ENCODE measurements around the gene HMCN2. TPM values are rescaled to one million over a fixed set of nuclear protein-coding genes. Genes with fewer than 3 reads are reported as not detected.

The HMCN2 gene
- total and polyA plus RNA-seq, 2 donors, result 0.90 to 2.2 TPM

DNA sequence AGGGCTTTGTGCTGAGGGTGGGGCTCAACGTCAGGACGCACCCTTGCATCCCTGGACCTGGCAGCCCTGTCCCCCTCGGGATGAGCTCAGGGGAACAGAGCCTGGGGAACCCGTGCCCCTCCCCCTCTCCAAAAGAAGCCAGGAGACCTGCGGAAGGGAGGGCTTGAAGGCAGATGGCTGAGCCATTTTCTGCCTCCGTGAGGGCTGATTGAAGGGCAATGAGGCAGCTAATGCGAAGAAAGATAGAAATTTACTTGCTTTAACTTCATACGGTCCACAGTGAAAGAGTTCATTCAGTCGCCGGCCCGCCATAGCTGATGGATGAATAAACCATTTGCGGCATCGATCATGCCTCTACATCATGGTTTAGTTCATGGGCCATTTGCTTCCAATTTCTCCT lies 208.0 kb downstream of the HMCN2 start:
- Histone ChIP-seq H3K9me3 (ENCODE audit: control insufficient read depth in 2 of 2, insufficient read depth in 1 of 2, low read length in 1 of 2) (no peaks in the 10 kb centered on the region), H3K27me3 (ENCODE audit: control insufficient read depth in 2 of 2, insufficient read depth in 1 of 2, low read length in 1 of 2) (peaks cover 12 to 81% of the 10 kb centered on the region in 2 donors), H3K4me1 (ENCODE audit: control insufficient read depth in 2 of 2, insufficient read depth in 2 of 2, low read length in 2 of 2) (no peaks in the 10 kb centered on the region), H3K4me3 (ENCODE audit: low read length in 2 of 2) (no peak overlapping the region), H3K27ac (ENCODE audit: low read depth in 1 of 2, low read length in 1 of 2) (no peak overlapping the region), H3K36me3 (ENCODE audit: control insufficient read depth in 2 of 2, insufficient read depth in 2 of 2, low read length in 1 of 2) (no peaks in the 10 kb centered on the region)
- no peak for DNase-seq (ENCODE audit: low read depth in 6 of 9, low spot score in 9 of 9)
- 49% methylated on average over 13 of the region's 13 CpGs for WGBS

DNA sequence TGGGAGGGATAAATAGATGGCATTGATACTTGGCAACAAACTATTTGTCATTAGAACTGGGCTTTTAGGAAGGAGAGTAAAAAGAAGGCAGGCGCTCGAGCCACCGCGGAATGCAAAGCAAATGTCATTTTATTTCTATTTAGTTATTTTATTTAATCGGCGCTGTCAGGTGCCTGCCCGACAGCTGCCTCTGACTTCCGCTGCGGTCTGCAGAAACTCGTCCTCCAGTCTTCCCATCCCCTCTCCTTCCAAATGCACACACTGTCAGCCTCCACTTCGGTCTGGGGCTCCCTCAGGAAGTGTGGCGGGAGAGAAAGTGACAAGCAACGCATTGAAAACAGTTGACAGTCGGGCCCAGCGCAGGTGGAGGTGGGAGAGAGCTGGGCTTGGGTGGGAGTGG lies 208.5 kb downstream of the HMCN2 start:
- H3K27me3 ChIP-seq (ENCODE audit: control insufficient read depth in 2 of 2, insufficient read depth in 1 of 2, low read length in 1 of 2), result peaks cover 7 to 77% of the 10 kb centered on the region in 2 donors
- H3K4me3 ChIP-seq (ENCODE audit: low read length in 2 of 2), result no peak overlapping the region
- no peak for DNase-seq (ENCODE audit: low read depth in 6 of 9, low spot score in 9 of 9)
- H3K4me1 ChIP-seq (ENCODE audit: control insufficient read depth in 2 of 2, insufficient read depth in 2 of 2, low read length in 2 of 2), result no peaks in the 10 kb centered on the region
- H3K9me3 ChIP-seq (ENCODE audit: control insufficient read depth in 2 of 2, insufficient read depth in 1 of 2, low read length in 1 of 2), result no peaks in the 10 kb centered on the region
- no peak overlapping the region for H3K27ac ChIP-seq (ENCODE audit: low read depth in 1 of 2, low read length in 1 of 2)
- no peaks in the 10 kb centered on the region for H3K36me3 ChIP-seq (ENCODE audit: control insufficient read depth in 2 of 2, insufficient read depth in 2 of 2, low read length in 1 of 2)
- WGBS, result 32% methylated on average over 15 of the region's 15 CpGs

DNA sequence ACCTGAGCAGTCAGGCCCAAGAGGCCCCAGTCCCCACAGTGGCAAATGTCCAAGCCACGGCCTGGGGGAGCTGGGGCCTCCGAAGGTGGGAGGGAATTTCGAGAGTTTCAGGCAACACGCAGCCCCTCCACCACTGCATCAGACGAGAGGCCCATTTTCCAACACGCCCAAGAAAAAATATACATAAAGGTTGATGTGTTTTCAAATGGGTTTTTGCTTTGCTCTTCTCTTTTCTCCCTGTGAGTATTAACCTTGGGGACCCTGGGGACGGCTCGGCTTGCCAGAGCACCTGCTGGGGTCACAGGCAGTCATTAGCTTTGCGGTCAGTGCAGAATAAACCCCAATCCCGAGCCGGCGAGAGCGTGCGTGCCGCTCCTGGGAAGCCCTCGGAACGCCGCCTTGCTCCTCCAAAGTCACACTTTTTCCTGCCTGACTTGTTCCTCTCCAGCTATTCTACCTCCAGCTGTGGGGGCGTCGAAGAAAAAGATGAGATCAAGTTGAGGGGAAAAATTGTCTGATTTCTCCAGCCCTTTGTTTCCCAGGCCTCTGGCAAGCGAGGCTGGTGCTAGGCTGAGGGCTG lies 210.7 kb downstream of the HMCN2 start:
- no peak for DNase-seq (ENCODE audit: low read depth in 6 of 9, low spot score in 9 of 9)
- Histone ChIP-seq H3K4me1 (ENCODE audit: control insufficient read depth in 2 of 2, insufficient read depth in 2 of 2, low read length in 2 of 2) (no peaks in the 10 kb centered on the region), H3K9me3 (ENCODE audit: control insufficient read depth in 2 of 2, insufficient read depth in 1 of 2, low read length in 1 of 2) (no peaks in the 10 kb centered on the region), H3K27me3 (ENCODE audit: control insufficient read depth in 2 of 2, insufficient read depth in 1 of 2, low read length in 1 of 2) (peaks cover 7 to 65% of the 10 kb centered on the region in 2 donors), H3K27ac (ENCODE audit: low read depth in 1 of 2, low read length in 1 of 2) (no peak overlapping the region), H3K36me3 (ENCODE audit: control insufficient read depth in 2 of 2, insufficient read depth in 2 of 2, low read length in 1 of 2) (no peaks in the 10 kb centered on the region), H3K4me3 (ENCODE audit: low read length in 2 of 2) (no peak overlapping the region)
- 85% methylated on average over 21 of the region's 21 CpGs for WGBS

DNA sequence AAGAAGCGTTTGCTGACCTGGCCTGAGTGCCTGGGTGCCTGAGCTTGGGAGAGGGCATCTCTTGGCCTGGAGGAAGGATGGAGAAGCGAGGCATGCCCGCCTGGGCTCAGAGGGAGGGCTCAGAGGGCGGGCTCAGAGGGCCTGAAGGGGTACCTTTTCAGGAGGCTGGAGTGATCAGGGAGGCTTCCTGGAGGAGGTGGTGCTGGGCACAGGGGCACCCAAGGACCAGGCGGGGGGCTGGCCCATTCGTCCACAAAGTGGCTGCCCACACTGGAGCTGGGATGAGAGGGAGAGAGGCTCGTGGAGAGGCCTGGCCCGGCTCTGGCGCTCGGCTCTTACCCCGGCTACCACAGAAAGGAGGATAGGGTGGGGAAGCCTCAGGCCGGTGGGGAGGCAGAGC lies 212.0 kb downstream of the HMCN2 start:
- Histone ChIP-seq H3K27ac (ENCODE audit: low read depth in 1 of 2, low read length in 1 of 2) (no peak overlapping the region), H3K9me3 (ENCODE audit: control insufficient read depth in 2 of 2, insufficient read depth in 1 of 2, low read length in 1 of 2) (no peaks in the 10 kb centered on the region), H3K27me3 (ENCODE audit: control insufficient read depth in 2 of 2, insufficient read depth in 1 of 2, low read length in 1 of 2) (peaks cover 3 to 65% of the 10 kb centered on the region in 2 donors), H3K4me3 (ENCODE audit: low read length in 2 of 2) (no peak overlapping the region), H3K4me1 (ENCODE audit: control insufficient read depth in 2 of 2, insufficient read depth in 2 of 2, low read length in 2 of 2) (no peaks in the 10 kb centered on the region), H3K36me3 (ENCODE audit: control insufficient read depth in 2 of 2, insufficient read depth in 2 of 2, low read length in 1 of 2) (no peaks in the 10 kb centered on the region)
- DNase-seq (ENCODE audit: low read depth in 6 of 9, low spot score in 9 of 9), result no peak
- WGBS, result 95% methylated on average over 12 of the region's 12 CpGs

DNA sequence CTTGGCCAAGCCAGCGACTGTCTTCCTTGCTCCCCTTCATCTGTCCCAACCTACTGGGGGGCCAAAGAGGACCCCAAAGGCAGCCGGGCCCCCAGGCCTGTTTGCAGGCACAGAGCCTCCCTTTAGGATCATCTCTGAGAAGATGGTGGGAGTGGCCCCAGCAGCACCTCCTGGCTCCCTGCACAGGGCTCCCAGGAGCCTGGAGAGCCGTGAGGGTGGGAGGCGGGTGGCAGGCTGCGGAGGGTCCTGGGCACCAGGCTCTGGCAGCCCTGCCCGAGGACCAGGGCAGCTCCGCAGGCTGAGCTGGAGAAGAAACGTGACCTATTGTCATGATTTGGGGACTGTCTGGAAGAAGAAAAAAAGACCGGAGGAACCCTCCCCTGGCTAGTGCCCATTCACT lies 212.6 kb downstream of the HMCN2 start:
- 94% methylated on average over 9 of the region's 9 CpGs for WGBS
- Histone ChIP-seq H3K4me1 (ENCODE audit: control insufficient read depth in 2 of 2, insufficient read depth in 2 of 2, low read length in 2 of 2) (no peaks in the 10 kb centered on the region), H3K4me3 (ENCODE audit: low read length in 2 of 2) (no peak overlapping the region), H3K27me3 (ENCODE audit: control insufficient read depth in 2 of 2, insufficient read depth in 1 of 2, low read length in 1 of 2) (peaks cover 8 to 65% of the 10 kb centered on the region in 2 donors), H3K36me3 (ENCODE audit: control insufficient read depth in 2 of 2, insufficient read depth in 2 of 2, low read length in 1 of 2) (no peaks in the 10 kb centered on the region), H3K27ac (ENCODE audit: low read depth in 1 of 2, low read length in 1 of 2) (no peak overlapping the region), H3K9me3 (ENCODE audit: control insufficient read depth in 2 of 2, insufficient read depth in 1 of 2, low read length in 1 of 2) (no peaks in the 10 kb centered on the region)
- DNase-seq (ENCODE audit: low read depth in 6 of 9, low spot score in 9 of 9), result no peak

DNA sequence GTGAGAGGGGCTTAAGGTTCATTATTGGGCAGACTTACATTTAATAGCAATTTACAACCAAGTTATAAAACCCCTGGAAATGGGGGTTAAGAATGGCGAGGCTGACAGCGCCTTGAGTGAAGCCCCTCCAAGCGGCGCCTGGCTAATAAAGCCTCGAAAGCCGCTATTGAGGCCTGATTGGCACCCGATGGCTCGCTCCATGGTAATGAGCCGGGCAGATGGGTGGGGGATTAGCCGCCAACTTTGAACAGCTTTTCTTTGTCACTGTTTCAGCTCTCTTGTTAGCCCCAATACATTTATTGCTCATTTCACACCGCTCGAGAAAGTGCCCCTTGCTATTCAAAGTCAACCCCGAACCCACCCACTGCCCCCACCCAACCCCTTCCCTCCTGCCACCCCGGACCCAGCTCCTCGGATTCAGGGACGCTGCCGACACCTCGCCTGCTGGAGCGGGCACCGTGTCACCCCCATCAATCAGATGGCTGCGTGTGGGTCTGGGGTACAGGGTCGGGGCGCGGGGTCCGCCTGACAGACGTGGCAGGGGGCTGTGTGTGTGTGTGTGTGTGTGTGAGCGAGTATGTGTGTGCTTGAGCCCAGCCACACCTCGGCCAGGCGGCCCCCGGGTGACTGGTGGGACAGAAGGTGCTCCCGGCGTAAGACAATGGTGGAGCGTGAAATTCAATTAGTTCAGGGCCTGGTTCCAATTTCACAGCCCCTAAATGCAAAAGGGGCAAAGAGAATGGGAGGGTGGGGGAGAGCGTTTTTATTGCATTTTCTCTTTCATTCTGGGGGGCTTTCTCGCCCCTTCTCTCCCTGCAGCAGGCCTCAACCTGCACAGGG lies 213.4 kb downstream of the HMCN2 start:
- Histone ChIP-seq H3K4me3 (ENCODE audit: low read length in 2 of 2) (no peak overlapping the region), H3K36me3 (ENCODE audit: control insufficient read depth in 2 of 2, insufficient read depth in 2 of 2, low read length in 1 of 2) (no peaks in the 10 kb centered on the region), H3K4me1 (ENCODE audit: control insufficient read depth in 2 of 2, insufficient read depth in 2 of 2, low read length in 2 of 2) (no peaks in the 10 kb centered on the region), H3K27me3 (ENCODE audit: control insufficient read depth in 2 of 2, insufficient read depth in 1 of 2, low read length in 1 of 2) (peaks cover 15 to 66% of the 10 kb centered on the region in 2 donors), H3K27ac (ENCODE audit: low read depth in 1 of 2, low read length in 1 of 2) (no peak overlapping the region), H3K9me3 (ENCODE audit: control insufficient read depth in 2 of 2, insufficient read depth in 1 of 2, low read length in 1 of 2) (no peaks in the 10 kb centered on the region)
- no peak for DNase-seq (ENCODE audit: low read depth in 6 of 9, low spot score in 9 of 9)
- 89% methylated on average over 35 of the region's 35 CpGs for WGBS

DNA sequence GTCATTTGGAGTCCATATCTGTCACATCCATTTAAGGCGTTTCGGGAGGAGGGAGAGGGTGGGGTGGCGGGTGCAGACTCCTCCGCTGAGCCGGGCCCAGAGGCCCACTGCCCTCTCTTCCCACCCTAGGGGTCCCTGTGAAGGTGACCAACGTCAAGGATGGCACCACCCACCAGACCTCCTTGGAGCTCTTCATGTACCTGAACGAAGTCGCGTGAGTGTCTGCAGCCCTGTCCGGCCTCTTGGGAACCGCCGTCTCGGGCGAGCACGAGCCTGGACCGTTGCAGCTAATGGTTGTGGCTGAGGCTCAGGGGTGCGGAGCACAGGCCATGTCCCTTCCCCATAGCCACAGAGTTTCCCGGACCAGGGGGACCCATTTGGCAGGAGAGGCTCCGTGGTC lies 214.0 kb downstream of the HMCN2 start:
- no peak overlapping the region for H3K27ac ChIP-seq (ENCODE audit: low read depth in 1 of 2, low read length in 1 of 2)
- WGBS, result 94% methylated on average over 19 of the region's 19 CpGs
- H3K36me3 ChIP-seq (ENCODE audit: control insufficient read depth in 2 of 2, insufficient read depth in 2 of 2, low read length in 1 of 2), result no peaks in the 10 kb centered on the region
- no peaks in the 10 kb centered on the region for H3K9me3 ChIP-seq (ENCODE audit: control insufficient read depth in 2 of 2, insufficient read depth in 1 of 2, low read length in 1 of 2)
- peaks cover 18 to 66% of the 10 kb centered on the region in 2 donors for H3K27me3 ChIP-seq (ENCODE audit: control insufficient read depth in 2 of 2, insufficient read depth in 1 of 2, low read length in 1 of 2)
- H3K4me3 ChIP-seq (ENCODE audit: low read length in 2 of 2), result no peak overlapping the region
- H3K4me1 ChIP-seq (ENCODE audit: control insufficient read depth in 2 of 2, insufficient read depth in 2 of 2, low read length in 2 of 2), result no peaks in the 10 kb centered on the region
- no peak for DNase-seq (ENCODE audit: low read depth in 6 of 9, low spot score in 9 of 9)

DNA sequence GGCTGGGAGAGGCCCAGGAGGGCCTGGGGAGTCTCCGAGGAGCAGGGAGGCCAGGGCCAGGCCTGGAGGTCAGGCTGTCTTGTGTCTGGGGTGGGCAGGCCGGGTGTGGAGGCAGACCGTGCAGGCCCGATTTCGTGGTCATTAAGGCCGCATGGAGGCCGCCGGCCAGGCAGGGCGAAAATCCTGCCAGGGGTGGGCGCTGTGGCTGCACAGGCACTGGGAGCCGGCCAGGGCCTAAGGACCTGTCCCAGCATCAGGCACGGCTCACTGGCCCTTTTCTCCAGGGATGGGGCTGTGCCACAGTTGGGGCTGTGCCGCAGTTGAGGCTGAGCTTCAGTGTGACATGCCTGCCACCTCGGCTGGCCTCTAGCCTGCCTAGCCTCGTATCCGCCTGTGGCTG lies 215.1 kb downstream of the HMCN2 start:
- Histone ChIP-seq H3K4me3 (ENCODE audit: low read length in 2 of 2) (no peak overlapping the region), H3K27ac (ENCODE audit: low read depth in 1 of 2, low read length in 1 of 2) (no peak overlapping the region), H3K27me3 (ENCODE audit: control insufficient read depth in 2 of 2, insufficient read depth in 1 of 2, low read length in 1 of 2) (peaks cover 18 to 70% of the 10 kb centered on the region in 2 donors), H3K36me3 (ENCODE audit: control insufficient read depth in 2 of 2, insufficient read depth in 2 of 2, low read length in 1 of 2) (no peaks in the 10 kb centered on the region), H3K9me3 (ENCODE audit: control insufficient read depth in 2 of 2, insufficient read depth in 1 of 2, low read length in 1 of 2) (no peaks in the 10 kb centered on the region), H3K4me1 (ENCODE audit: control insufficient read depth in 2 of 2, insufficient read depth in 2 of 2, low read length in 2 of 2) (no peaks in the 10 kb centered on the region)
- WGBS, result 85% methylated on average over 16 of the region's 16 CpGs
- no peak for DNase-seq (ENCODE audit: low read depth in 6 of 9, low spot score in 9 of 9)

DNA sequence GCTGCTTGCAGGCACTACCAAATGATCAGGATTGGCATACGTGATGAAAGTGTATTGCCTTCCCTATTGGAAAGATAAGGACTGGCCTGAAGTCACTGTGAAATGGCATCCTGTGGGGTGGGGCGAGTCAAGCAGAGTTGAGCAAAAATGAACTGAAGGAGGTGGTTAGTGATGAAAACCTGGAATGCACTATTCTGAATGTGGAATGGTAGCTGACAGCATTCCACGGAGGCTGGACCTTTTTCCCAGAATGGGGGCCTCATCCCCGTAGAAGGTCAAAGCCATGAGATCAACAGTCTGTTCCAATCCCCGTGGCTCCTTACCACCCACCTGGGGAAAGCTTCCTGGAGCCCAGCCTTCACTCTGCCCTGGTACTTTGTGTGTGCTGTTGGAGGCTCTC lies 216.9 kb downstream of the HMCN2 start:
- H3K4me3 ChIP-seq (ENCODE audit: low read length in 2 of 2), result no peak overlapping the region
- DNase-seq (ENCODE audit: low read depth in 6 of 9, low spot score in 9 of 9), result no peak
- H3K27ac ChIP-seq (ENCODE audit: low read depth in 1 of 2, low read length in 1 of 2), result no peak overlapping the region
- H3K4me1 ChIP-seq (ENCODE audit: control insufficient read depth in 2 of 2, insufficient read depth in 2 of 2, low read length in 2 of 2), result no peaks in the 10 kb centered on the region
- no peaks in the 10 kb centered on the region for H3K36me3 ChIP-seq (ENCODE audit: control insufficient read depth in 2 of 2, insufficient read depth in 2 of 2, low read length in 1 of 2)
- peaks cover 18 to 64% of the 10 kb centered on the region in 2 donors for H3K27me3 ChIP-seq (ENCODE audit: control insufficient read depth in 2 of 2, insufficient read depth in 1 of 2, low read length in 1 of 2)
- no peaks in the 10 kb centered on the region for H3K9me3 ChIP-seq (ENCODE audit: control insufficient read depth in 2 of 2, insufficient read depth in 1 of 2, low read length in 1 of 2)
- 70% methylated on average over 5 of the region's 5 CpGs for WGBS
